GM12892 (cell line): ENCODE results near the gene PALM2AKAP2. TPM values are rescaled to one million over a fixed set of nuclear protein-coding genes. Genes with fewer than 3 reads are reported as not detected.
A peak's percentile ranks its signal among the peaks of the same experiment; 100 is the strongest.

Experiments
- DNase-seq: peaks from one replicate; pipeline ENCODE4 v3.0.0; 2011; ENCODE audit not compliant: insufficient read length
- FAIRE-seq: peaks from 2 replicates; lab custom pipeline; 2011; peaks lifted over from hg19 to GRCh38; lab: Jason Lieb, UNC
- POLR2A ChIP-seq: IDR thresholded peaks from 2 replicates; pipeline ENCODE4 v1.6.1; 2011; ENCODE audit warnings: low read depth, low read length, control low read depth
- POLR2AphosphoS5 ChIP-seq: IDR thresholded peaks from 2 replicates; pipeline ENCODE4 v1.6.1; 2011; ENCODE audit warnings: low read depth, low read length, control low read depth
- TAF1 ChIP-seq: IDR thresholded peaks from 2 replicates; pipeline ENCODE4 v1.6.1; 2011; ENCODE audit warnings: low read depth, mild to moderate bottlenecking, control low read depth, low read length, borderline replicate concordance
- polyA plus RNA-seq: library from polyadenylated mRNA; unstranded; fragments of >200 nt; gene quantifications from one replicate; pipeline ENCODE4 v1.2.1, GENCODE V29; 2012; ENCODE audit warnings: missing spikeins, inconsistent platforms; ENCODE audit not compliant: missing spikeins

Gene PALM2AKAP2
- not detected for polyA plus RNA-seq

GRCh38 chr9:109779711-109780452 is at the start of gene PALM2AKAP2:
Gene PALM2AKAP2 (plus strand): TSS chr9:109780198. CDS start chr9:109780489, 291 bp downstream.
- FAIRE-seq = no peak
- TF ChIP-seq POLR2AphosphoS5 = no peak
- no peak for TF ChIP-seq POLR2A
- no peak for TF ChIP-seq TAF1
- DNase-seq = peak; percentile 14

GRCh38 chr9:109730228-109730627 is 49.8 kb upstream of the PALM2AKAP2 start:
- FAIRE-seq = no peak
- DNase-seq = no peak
- TF ChIP-seq POLR2A = no peak
- TF ChIP-seq POLR2AphosphoS5 = no peak
- no peak for TF ChIP-seq TAF1

- TF ChIP-seq TAF1 = no peak
- TF ChIP-seq POLR2A = no peak
- TF ChIP-seq POLR2AphosphoS5 = no peak
- DNase-seq (no peak), FAIRE-seq (no peak)
Observed at GRCh38 chr9:109733690-109734089, 46.3 kb upstream of the PALM2AKAP2 start.

- DNase-seq (no peak), FAIRE-seq (no peak)
- TF ChIP-seq TAF1 (no peak), POLR2AphosphoS5 (no peak), POLR2A (no peak)
Observed at GRCh38 chr9:109734814-109735213, 45.2 kb upstream of the PALM2AKAP2 start.

GRCh38 chr9:109735801-109736200 is 44.2 kb upstream of the PALM2AKAP2 start:
- no peak for DNase-seq
- TF ChIP-seq POLR2AphosphoS5 = no peak
- TF ChIP-seq POLR2A = no peak
- no peak for TF ChIP-seq TAF1
- no peak for FAIRE-seq

- no peak for FAIRE-seq
- TF ChIP-seq TAF1 = no peak
- TF ChIP-seq POLR2A = no peak
- TF ChIP-seq POLR2AphosphoS5 = no peak
- DNase-seq = no peak
Observed at GRCh38 chr9:109737295-109737694, 42.7 kb upstream of the PALM2AKAP2 start.

GRCh38 chr9:109739760-109740159 is 40.2 kb upstream of the PALM2AKAP2 start:
- TF ChIP-seq TAF1 = no peak
- no peak for TF ChIP-seq POLR2A
- TF ChIP-seq POLR2AphosphoS5 = no peak
- no peak for DNase-seq
- FAIRE-seq = no peak

- DNase-seq (no peak), FAIRE-seq (no peak)
- no peak for TF ChIP-seq TAF1
- no peak for TF ChIP-seq POLR2A
- no peak for TF ChIP-seq POLR2AphosphoS5
Observed at GRCh38 chr9:109742776-109743348, 37.1 kb upstream of the PALM2AKAP2 start.

- DNase-seq (no peak), FAIRE-seq (no peak)
- TF ChIP-seq POLR2A (no peak), TAF1 (no peak), POLR2AphosphoS5 (no peak)
Observed at GRCh38 chr9:109743696-109744095, 36.3 kb upstream of the PALM2AKAP2 start.

GRCh38 chr9:109745335-109746283 is 34.4 kb upstream of the PALM2AKAP2 start:
- TF ChIP-seq POLR2A (no peak), TAF1 (no peak), POLR2AphosphoS5 (no peak)
- FAIRE-seq = no peak
- DNase-seq = no peak

GRCh38 chr9:109751253-109751652 is 28.7 kb upstream of the PALM2AKAP2 start:
- no peak for DNase-seq
- FAIRE-seq = no peak
- TF ChIP-seq TAF1 (no peak), POLR2A (no peak), POLR2AphosphoS5 (no peak)

GRCh38 chr9:109753308-109753707 is 26.7 kb upstream of the PALM2AKAP2 start:
- FAIRE-seq = no peak
- no peak for DNase-seq
- no peak for TF ChIP-seq TAF1
- no peak for TF ChIP-seq POLR2AphosphoS5
- TF ChIP-seq POLR2A = no peak
